SK-N-SH treated with all-trans-retinoic acid at 6 μM for 48 hours (cell line): ENCODE measurements around the gene SCN1A.

ENCODE experiments used
- ARNTL ChIP-seq: fragments of 450-650 bp; formaldehyde crosslinking; IDR thresholded peaks from 2 replicates; pipeline ENCODE4 v1.5.0; 2020; ENCODE audit warnings: low read depth, mild to moderate bottlenecking, moderate library complexity, borderline replicate concordance
- ESRRG ChIP-seq: fragments of 250-450 bp; sonication (Bioruptor Pico); IDR thresholded peaks from 2 replicates; pipeline ENCODE4 v1.6.1; 2021; ENCODE audit warnings: mild to moderate bottlenecking
- TOX ChIP-seq: fragments of 250-450 bp; sonication (Bioruptor Pico); IDR thresholded peaks from 2 replicates; pipeline ENCODE4 v1.8.0; 2021; ENCODE audit warnings: mild to moderate bottlenecking, moderate library complexity, borderline replicate concordance
- ZNF70 ChIP-seq: fragments of 450-650 bp; formaldehyde crosslinking; IDR thresholded peaks from 2 replicates; pipeline ENCODE4 v1.5.0; 2020; ENCODE audit warnings: mild to moderate bottlenecking, moderate library complexity
- ZNF8 ChIP-seq: fragments of 450-650 bp; formaldehyde crosslinking; IDR thresholded peaks from 2 replicates; pipeline ENCODE4 v1.5.0; 2020; ENCODE audit warnings: mild to moderate bottlenecking, moderate library complexity
- TF ChIP-seq, protein P1 (sequence below): fragments of 250-450 bp; sonication (Bioruptor Pico); IDR thresholded peaks from 2 replicates; pipeline ENCODE4 v1.8.0; 2020; ENCODE audit warnings: mild to moderate bottlenecking, moderate library complexity, borderline replicate concordance

GRCh38 chr2:166017208-166017607, 110.6 kb downstream of the SCN1A start:
- TF ChIP-seq ZNF8 (no peak), ESRRG (CRISPR knock-in tag) (no peak), ARNTL (CRISPR knock-in tag) (no peak), ZNF70 (CRISPR knock-in tag) (no peak), TOX (CRISPR knock-in tag) (no peak)
- TF ChIP-seq, protein P1, sequence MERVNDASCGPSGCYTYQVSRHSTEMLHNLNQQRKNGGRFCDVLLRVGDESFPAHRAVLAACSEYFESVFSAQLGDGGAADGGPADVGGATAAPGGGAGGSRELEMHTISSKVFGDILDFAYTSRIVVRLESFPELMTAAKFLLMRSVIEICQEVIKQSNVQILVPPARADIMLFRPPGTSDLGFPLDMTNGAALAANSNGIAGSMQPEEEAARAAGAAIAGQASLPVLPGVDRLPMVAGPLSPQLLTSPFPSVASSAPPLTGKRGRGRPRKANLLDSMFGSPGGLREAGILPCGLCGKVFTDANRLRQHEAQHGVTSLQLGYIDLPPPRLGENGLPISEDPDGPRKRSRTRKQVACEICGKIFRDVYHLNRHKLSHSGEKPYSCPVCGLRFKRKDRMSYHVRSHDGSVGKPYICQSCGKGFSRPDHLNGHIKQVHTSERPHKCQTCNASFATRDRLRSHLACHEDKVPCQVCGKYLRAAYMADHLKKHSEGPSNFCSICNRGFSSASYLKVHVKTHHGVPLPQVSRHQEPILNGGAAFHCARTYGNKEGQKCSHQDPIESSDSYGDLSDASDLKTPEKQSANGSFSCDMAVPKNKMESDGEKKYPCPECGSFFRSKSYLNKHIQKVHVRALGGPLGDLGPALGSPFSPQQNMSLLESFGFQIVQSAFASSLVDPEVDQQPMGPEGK: no peak
